Activated CD8-positive, alpha-beta memory T cell treated with anti-CD3 and anti-CD28 coated beads for 24 hours (primary cell): ENCODE data around the gene SPAG5.
A peak's percentile ranks its signal among the peaks of the same experiment; 100 is the strongest.
"Not testable (repeated sequence)": the region's sequence is repeated elsewhere in the genome, so short reads cannot be mapped to it uniquely, and the experiment has no call there.

Source experiments
- DNase-seq: peaks from one replicate; pipeline ENCODE4 v3.0.0-alpha.2; 2020

The SPAG5 gene

GRCh38 chr17:28598799-28599310 lies at the start of gene SPAG5:
Gene SPAG5, minus strand, starts transcription at chr17:28599025. Its CDS starts 79 bp downstream, at chr17:28598946.
- DNase-seq = peak; percentile 96

GRCh38 chr17:28646039-28646754 lies 47.4 kb upstream of the SPAG5 start:
- DNase-seq = no peak

- DNase-seq = peak; percentile 59
These were observed 46.7 kb upstream of the SPAG5 start for GRCh38 chr17:28645576-28645939.

GRCh38 chr17:28644787-28645575 lies 46.2 kb upstream of the SPAG5 start, which contains the start of gene BLTP2:
Gene BLTP2, minus strand, starts transcription at chr17:28645158. Its CDS starts 102 bp downstream, at chr17:28645056.
- DNase-seq = peak; percentile 97

DNA sequence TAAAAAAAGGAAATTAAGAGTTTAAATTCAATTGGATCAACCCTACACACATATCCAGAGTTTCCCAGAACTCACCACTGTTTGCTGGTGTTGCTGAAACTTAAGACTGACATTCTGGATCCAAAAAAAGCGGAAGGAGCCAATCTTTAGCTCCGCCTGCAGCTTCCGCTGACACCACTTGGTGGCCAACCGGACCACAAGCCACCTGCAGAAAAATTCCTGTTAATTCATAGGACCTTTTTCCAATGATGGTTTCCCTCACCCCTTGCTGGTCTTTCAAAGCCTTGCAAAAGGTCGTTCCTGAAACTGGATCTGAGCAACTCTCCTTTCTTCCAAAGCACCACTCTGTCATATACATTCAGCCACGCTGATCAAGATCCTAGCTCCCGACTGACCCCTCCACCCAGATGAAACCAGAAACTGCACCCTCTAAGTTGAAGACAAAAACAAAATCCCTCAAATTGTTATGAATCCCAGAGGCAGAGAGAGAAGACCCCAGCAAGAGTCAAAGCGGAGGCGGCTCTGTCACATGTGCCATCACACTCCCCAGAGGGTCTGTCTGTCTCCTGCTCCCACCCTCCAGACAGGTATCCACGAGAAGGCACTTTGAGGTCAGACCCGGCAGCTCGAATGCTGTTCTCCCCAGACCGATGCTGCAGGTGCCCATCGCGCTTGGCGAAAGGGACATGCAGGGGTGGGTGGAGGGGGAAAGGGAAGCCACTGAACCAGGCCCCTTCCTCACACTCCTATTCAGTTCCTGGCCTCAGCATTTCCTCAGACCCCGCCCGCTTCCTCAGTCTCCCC lies 45.4 kb upstream of the SPAG5 start:
- peak; percentile 72 for DNase-seq

DNA sequence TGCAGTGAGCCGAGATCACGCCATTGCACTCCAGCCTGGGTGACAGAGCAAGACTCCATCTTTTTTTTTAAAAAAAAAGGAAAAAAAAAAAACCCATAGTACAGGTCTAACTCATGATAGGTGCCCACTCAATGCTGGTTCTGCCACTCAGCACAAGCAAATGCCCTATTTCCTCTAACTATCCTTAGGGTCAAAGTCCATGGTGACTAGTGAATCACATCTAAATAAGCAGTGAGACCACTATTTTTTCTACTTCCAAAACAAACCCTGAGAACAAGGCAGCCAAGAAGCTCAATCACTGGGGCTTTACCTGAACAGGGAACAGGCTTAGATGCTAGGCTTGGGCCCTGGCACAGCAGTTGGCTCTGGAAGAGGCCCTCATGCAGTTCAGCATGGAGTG lies 42.8 kb upstream of the SPAG5 start:
- no peak for DNase-seq

- DNase-seq = no peak
These were observed 36.7 kb upstream of the SPAG5 start for GRCh38 chr17:28635506-28635905.

- no peak for DNase-seq
These were observed 35.5 kb upstream of the SPAG5 start for GRCh38 chr17:28634206-28634865.

- DNase-seq = no peak
These were observed 28.0 kb upstream of the SPAG5 start for GRCh38 chr17:28626818-28627217.

DNA sequence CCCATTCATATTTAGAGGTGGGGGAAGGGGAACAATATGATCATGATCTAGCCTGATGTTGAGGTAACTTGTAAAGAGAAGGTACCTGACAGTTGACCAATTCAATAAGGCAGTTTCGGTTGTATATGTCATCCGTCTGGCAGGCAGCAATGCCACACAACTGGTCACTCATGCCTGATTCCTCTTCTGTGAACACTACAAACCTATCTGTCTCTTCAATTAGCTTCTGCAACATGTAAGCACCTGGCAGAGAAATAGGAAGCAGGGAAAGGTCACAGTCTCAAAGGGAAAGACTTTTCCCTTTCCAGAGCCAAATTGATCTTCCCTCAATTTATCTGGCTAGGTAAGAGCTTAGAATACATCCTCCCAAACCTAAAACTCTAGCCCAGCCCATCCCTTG lies 25.3 kb upstream of the SPAG5 start:
- DNase-seq = no peak

DNA sequence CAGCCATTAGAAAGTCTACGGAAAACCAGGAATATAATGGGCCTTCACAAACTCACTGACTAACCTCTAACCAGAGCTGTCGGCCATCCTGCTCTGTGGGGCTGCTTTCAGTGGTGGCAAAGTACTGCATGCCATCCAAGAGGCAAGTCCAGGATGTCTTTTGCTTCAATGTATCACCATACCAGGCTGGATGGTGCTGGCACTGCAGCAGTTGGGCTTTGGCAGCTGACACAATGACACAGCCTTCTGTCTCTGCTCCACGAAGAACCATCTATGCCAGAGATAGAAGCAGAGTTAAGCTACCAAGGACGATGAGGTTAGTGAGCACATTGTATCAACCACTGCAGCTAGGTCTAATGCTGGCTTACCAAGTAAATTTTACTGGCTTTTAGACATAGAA lies 24.9 kb upstream of the SPAG5 start:
- DNase-seq = no peak

- no peak for DNase-seq
These were observed 23.4 kb upstream of the SPAG5 start for GRCh38 chr17:28622186-28622585.

DNA sequence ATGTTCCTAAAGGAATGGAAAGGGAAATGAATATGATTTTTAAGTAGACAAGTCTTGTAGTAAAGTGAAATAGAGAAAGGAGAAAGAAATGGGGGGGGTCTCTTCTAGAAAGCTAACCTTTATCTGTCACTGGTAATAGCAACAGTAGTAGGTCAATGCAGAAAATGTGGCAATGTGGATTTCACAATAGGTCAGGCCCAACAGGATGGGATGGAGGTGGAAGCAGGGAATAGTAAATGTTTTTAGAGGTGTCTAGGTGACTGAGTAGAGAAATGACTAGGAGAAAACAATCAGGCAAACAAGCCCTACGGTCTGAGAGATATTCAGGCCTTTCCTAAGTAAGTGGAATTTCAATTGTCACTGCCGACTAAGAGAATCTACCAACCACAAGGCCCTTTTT lies 21.2 kb upstream of the SPAG5 start:
- DNase-seq = no peak

DNA sequence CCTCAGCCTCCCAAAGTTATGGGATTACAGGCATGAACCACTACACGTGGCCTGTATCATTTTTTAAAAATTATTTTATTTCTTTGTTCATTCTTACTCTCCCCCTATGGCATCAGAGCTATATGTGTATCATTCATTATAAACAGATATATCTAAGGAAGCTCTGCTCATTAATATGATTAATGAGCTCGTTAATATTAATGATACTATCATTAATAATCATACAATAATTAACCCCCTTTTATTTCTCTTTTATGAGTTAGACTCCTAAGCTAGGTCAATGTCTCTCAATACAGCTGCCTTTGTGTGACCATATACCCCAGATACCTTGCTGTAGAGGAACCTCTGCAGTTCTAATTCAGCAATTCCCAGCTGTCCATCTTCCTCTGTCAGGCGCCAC lies 19.6 kb upstream of the SPAG5 start:
- no peak for DNase-seq

GRCh38 chr17:28616281-28616680 lies 17.5 kb upstream of the SPAG5 start:
- DNase-seq = no peak

- DNase-seq = no peak
These were observed 16.6 kb upstream of the SPAG5 start for GRCh38 chr17:28615260-28615940.

DNA sequence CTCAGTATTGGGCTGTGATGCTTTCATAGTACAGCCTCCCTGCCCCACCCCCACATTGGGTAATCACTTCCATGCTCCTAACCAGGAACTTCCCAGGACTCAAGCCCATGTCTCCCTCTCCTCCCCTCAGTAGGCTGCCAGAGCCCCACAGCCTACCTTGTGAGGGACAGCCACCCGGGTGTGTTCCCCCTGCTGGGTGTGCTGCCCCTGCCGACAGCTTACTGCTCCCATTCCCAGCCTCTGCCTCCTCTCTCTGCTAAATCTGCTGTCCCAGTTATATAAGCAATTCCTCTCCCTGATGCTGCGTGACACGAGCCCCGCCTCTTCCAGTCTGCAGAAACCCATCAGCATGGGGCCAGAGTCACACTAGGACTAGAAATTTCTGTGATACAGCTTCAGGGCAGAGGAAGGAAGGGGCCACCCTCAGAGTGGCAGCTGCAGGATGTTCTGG lies 15.1 kb upstream of the SPAG5 start, which contains the start of gene RSKR:
TSS of gene RSKR (minus strand) at position 255 of the 451 bp plus-strand sequence. CDS start at position 231, 24 bp downstream.
- DNase-seq = no peak

DNA sequence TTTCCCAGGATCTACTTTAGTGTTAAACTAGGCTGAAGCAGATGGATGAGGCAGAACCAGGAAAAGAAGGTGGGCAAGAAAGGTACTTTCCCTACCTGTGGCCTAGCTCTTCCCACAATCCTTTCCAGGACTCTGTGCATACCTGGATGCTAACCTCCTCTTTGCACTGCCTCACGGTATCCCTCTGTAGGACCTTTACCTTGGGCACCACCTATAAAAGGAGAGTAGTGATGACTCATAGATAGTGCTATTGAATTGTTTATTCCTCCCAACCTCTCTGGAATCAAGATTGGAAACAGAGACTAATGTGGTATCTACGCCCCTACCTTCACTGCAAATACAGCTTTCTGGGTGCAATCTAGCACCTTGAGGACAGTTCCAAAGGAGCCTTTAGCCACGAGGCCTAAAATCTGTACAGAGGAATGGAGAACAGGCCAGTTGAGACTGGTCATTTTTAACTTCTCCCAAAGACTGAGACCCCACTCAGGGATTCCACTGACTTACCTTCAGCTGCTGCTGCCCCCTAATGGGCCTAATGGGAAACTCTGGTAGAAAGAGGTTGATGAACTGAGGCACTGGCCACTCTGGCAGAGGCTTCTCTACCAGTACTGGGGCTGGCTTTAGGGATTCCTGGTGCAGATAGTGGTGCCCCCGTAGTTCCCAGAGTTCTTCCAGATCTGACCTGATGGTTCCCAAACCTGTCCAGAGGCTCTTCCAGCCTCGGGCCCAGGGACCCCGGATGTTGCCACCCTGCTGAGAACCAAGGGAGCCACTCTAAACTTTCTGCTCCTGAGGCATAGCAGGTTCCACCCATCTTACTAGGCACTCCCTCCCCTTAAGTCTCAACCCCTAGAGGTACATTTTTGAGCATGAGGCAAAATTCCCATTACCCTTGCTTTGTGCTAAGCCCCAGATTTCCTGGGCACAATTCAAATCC lies 14.4 kb upstream of the SPAG5 start:
- DNase-seq = peak; percentile 67

DNA sequence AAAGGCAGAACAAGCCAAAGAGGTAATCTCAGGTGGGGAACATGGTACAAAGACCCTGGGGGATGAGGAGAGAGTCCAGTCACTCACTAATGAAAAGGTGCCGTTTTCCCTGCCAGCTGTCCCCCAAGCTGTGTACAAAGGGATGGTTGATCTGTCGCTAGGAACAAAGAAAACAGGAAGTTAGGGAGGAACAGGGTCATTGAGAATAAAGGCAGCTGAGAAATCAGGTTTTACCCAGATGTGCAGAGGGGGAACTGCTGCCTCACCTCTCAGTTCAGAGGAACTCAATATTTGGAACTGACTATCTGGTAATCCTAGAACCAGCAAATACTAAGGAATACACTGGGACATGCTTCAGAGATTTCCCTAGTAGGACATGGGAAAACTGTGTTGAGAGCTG lies 13.7 kb upstream of the SPAG5 start:
- DNase-seq = no peak

DNA sequence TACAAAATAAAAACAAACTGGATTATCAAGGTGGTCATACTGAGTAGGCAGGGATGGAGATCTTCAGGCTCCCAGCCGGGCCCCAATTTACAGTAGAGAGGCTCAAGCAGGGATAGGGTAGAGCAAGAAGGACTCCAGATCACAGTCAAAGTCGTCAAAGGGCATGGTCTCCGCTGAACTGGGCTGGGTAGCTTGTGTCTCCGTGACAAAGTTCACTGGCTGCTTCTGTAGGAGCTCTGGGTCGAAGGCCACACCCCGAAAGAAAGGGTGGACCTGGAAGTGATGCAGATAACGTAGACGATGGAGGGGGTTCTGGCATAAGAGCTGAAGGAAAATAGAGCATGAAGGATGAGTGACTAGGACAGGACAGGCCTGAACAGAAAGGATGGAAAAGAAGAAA lies 11.6 kb upstream of the SPAG5 start:
- no peak for DNase-seq

GRCh38 chr17:28604031-28604430 lies 5.2 kb upstream of the SPAG5 start:
- DNase-seq = not testable (repeated sequence)
